HT1080 (cell line): ENCODE data around the gene RAB3A. TPM values are rescaled to one million over a fixed set of nuclear protein-coding genes. Genes with fewer than 3 reads are reported as not detected.

ENCODE experiments used
- DNase-seq: peaks from one replicate; pipeline ENCODE4 v3.0.0-alpha.2; 2015; ENCODE audit warnings: low read depth
- total RNA-seq: library from RNA; depleted of rRNA; stranded (reverse); fragments of >200 nt; shearing (Covaris generic); gene quantifications from 2 replicates; pipeline ENCODE4 v1.2.3, GENCODE V29; 2014

Gene RAB3A
- total RNA-seq, 1 experiment from 2014 or later: 2.4 TPM

DNA sequence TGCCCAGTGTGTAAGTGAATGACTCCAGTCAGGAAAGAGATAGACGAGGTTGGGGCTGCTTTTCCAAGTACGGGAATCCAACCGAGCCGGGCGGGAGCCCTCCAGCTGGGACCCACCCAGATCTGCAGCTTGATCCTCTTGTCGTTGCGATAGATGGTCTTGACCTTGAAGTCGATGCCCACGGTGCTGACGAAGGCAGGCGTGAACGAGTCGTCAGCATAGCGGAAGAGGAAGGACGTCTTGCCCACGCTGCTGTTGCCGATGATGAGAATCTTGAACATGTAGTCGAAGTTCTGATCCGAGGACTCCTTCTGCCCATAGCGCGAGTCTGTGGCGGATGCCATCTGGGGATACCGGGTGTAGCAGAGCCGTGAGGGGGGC lies 1.5 kb downstream of the RAB3A start:
- no peak for DNase-seq

DNA sequence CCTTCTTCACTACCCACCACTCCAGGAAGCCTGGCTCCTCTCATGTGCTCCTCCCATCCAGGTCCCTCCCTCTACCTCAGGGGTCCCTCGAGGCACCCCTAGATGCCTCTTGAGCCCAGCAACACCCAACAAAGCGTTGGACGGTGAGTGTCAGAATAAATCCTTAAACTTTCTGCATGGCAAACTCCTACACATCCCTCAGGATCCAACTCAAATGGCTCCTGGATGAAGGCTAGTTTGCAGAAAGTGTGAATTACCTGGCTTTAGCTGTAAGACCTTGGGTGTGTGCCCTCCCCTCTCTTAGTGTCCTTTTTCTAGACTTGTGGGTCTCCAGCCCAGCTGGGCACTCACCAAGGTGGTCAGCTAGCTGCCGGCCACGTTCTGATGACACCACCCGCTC lies 5.5 kb downstream of the RAB3A start:
- no peak for DNase-seq

DNA sequence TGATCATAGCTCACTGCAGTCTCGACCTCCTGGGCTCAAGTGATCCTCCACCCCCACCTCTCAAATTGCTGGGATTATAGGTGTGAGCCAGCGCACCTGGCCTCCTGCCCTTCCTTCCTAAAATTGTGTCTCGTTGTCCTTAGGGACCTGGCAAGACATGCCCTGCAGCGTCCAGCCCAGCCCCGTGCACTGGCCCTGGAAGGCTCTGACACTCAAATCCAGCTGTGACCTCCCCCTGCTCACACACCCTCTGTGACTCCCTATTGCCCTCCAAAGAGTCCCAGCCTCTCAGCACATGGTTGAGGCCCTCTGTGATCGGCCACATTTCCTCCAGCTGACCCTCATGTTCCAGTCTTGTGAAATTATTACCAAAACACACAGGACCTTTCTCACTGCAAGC lies 5.9 kb downstream of the RAB3A start:
- DNase-seq: no peak

DNA sequence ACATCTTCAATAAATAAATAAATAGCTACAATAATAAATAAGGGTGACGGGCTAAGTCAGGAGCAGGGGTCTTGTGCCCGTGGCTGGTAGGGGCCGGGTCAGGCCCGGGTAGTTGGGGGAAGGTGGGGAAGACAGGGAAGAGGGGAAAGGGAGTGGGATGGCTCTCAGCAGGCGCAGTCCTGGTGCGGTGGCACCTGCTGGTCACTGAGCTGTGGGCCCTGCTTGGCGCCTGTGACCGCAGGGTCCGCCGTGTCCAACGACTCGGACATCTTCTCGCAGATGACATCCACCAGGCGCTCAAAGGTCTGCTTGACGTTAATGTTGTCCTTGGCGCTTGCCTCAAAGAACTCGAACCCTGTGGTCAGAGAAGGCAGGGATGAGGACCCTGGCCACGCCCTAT lies 6.5 kb downstream of the RAB3A start:
- DNase-seq: no peak

DNA sequence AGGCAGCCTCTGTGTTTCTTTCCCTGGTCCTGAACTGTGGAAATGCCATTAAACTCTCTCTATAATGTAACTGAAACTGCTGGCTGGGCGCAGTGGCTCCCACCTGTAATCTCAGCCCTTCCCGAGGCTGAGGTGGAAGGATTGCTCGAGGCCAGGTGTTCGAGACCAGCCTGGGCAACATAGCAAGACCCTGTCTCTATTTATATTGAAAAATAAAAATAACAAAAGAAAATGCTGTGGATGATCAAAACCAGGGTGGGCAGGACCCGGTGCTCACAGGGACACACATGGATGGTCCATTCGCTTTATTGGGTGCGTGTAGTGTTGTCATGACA lies 7.4 kb downstream of the RAB3A start:
- DNase-seq: no peak

DNA sequence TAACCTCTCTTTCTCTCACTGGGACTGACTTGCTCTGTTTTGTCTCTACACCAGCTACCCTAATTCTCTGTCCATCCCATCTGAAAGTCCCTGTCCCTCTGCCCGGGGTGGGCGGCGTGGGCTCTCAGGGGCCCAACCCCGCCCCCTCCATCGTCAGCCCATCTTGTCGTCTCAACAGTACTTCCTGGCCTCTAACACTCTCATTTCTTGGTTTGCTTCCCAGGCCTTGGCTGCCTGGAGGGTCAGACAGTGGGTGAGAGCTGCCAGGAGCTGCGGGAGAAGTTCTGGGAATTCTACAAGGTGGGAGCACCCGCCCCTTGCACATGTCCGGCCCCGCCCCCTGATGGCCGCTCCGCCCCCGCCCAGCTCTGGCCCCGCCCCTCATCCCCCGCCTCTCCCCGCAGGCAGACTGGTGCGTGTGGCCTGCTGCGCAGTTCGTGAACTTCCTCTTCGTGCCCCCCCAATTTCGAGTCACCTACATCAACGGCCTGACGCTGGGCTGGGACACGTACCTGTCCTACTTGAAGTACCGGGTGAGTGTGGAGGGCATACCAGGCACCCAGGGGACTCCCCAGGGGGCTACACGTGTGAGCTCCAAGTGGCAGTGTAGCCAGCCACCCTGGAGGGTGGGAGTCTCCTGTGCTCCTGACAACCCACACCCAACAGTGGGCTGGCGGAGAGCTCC lies 9.1 kb downstream of the RAB3A start:
- DNase-seq: no peak

DNA sequence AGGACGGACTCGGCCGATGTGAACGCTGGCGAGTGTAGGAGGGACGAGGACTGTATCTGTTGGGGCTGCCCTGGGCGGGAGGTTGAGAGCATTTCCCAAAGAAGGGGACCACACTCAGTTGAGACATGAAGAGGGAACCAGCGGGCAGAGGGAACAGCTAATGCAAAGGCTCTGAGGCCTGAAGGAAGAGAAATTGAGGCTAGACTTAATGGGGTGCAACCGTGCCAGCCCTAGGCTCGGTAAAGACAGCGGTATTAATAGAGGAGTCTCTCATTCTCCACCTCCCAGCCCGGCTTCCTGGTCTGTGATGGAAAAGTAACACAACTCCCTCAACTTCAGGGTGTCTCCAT lies 9.7 kb downstream of the RAB3A start:
- no peak for DNase-seq

DNA sequence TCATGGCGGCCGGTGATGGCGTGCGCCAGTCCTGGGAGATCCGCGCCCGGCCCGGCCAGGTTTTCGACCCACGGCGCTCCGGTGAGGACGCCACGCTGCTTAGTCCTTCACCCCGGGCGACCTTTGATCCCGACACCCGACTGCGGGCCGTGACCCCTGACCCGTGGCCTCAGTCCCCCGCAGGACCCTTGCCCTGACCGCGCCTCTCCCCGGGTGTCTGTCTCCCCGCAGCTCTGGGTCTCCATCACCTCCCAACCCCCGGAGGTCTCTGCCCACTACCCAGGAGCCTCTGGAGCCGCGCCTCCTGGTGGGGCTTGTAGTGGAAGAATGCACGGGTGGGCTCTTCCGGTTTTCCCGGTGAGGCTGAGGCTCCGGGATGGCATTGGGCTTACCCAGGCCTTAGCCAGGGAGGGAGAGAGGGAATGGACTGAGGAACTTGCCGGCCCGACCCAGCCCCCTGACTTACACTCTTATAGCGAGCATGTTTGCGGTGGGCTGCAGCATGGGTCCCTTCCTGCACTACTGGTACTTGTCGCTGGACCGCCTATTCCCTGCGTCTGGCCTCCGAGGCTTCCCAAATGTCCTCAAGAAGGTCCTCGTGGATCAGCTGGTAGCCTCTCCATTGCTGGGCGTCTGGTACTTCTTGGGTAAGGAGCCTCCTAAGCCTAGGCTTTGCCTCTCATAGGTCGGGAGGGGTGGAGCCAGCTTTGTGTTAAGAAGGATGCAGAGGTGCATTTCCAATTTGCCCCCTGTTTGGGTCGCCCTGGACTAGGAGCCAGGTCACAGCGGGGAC lies 10.3 kb downstream of the RAB3A start:
- DNase-seq: no peak

DNA sequence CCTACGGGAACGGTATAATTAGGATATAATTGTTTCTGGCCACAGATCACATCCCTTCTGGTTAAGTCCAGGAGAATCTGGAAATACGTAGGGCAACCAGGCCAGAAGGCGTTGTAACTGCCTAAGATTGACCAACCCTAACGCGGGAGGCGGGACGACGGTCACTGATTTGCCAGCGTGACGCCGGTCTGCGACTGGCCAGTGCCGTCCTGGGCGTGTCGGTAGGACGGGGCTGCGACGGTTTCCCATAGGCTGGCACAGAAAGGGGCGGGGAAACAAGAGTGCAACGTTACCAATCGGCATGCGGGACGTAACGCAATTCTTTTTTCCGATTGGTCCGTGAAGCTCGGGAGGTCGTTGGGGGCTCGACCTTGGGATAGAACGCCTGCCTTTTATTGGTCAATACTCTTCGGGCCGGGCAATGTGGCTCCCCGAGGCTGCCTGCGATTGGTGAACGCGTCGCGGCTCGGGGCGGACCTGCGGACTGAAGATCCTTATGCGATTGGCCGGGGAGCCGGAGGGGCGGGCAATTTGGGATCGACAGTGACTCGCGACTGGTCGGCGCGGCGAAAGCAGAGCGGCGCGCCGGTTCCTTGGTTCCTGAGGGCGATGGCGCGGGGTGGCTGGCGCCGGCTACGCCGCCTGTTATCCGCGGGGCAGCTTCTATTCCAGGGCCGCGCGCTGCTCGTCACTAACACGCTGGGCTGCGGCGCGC lies 11.0 kb downstream of the RAB3A start, which contains the start of gene MPV17L2:
MPV17L2 (plus strand) TSS at position 546 of the 715 bp plus-strand sequence; CDS start at position 610, 64 bp downstream.
- peak; percentile 100 for DNase-seq

DNA sequence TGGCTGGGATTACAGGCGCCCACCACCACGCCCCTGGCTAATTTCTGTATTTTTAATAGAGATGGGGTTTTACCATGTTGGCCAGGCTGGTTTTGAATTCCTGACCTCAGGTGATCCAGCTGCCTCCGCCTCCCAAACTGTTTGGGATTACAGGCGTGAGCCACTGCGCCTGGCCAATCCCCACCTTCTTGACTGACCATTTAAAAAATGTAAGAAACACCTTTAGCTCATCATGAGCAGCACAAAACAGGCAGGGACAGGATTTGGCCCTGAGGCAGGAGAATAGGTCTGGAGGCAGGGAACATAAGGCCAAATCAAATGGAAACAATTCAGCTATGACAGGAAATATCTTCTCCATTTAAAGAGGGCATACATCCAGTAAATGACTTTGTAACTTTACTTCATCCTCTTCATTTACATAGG lies 12.2 kb downstream of the RAB3A start:
- DNase-seq: no peak

DNA sequence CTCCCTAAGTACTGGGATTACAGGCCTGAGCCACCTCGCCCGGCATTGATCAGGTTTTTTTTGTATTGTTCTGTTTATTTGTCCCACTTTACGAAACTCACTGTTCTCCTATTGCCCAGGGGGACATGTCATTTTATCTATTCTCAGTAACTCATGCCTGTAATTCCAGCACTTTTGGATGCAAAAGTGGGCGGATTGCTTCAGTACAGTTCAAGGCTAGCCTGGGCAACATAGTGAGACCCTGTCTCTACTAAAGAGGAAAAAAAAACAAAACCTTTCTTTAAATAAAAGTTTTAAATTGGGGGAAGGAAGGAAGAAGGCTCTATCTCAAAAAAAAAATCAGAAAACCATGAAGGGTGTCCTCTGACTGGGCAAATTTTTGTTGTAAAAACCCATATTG lies 13.6 kb downstream of the RAB3A start:
- DNase-seq: no peak

DNA sequence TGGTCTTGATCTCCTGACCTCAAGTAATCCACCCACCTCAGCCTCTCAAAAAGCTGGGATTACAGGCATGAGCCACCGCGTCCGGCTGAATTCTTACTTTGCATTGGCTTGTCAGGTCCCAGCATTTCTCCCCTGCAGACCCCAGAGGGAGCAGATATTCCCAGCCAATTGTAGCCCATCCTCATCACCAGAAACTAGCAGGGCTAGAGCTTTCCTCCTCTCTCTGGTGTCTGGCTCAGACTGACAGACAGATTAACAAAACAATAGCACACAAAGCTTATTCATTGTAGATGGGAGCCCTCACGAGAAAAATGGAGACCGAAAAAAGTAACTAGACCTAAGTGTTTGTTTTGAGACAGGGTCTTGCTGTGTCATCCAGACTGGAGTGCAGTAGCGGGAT lies 18.3 kb downstream of the RAB3A start:
- DNase-seq: no peak

DNA sequence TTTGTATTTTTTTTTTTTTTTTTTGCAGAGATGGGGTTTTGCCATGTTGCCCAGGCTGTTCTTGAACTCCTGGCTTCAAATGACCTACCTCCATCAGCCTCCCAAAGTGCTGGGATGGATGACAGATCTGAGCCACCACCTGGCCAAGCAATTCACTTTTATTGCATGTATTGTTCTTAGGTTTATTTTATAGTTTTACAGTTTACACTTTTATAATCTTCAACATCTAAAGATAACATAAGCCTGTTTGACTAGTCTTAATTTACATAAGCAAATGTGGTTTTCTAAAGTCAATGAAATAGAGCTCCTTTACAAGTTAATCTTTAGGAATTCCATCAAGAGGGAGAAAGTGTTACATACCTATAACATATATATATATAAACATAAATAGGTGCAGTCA lies 20.3 kb downstream of the RAB3A start:
- no peak for DNase-seq

DNA sequence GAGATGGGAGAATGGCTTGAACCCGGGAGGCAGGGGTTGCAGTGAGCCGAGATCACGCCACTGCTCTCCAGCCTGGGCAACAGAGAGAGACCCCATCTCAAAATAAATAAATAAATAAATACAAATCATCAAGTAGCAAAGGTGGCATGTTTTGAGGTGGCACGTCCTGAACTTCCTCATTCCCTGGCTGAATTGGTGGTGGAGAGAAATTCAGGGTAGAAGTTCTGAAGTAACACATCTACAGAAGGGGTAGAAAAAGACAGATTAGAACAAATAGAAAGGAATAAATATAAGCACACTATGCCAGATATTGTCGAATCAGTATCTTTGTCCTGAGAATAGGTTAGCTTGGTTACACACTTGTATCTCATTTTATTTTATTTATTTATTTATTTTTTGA lies 23.9 kb downstream of the RAB3A start:
- no peak for DNase-seq

DNA sequence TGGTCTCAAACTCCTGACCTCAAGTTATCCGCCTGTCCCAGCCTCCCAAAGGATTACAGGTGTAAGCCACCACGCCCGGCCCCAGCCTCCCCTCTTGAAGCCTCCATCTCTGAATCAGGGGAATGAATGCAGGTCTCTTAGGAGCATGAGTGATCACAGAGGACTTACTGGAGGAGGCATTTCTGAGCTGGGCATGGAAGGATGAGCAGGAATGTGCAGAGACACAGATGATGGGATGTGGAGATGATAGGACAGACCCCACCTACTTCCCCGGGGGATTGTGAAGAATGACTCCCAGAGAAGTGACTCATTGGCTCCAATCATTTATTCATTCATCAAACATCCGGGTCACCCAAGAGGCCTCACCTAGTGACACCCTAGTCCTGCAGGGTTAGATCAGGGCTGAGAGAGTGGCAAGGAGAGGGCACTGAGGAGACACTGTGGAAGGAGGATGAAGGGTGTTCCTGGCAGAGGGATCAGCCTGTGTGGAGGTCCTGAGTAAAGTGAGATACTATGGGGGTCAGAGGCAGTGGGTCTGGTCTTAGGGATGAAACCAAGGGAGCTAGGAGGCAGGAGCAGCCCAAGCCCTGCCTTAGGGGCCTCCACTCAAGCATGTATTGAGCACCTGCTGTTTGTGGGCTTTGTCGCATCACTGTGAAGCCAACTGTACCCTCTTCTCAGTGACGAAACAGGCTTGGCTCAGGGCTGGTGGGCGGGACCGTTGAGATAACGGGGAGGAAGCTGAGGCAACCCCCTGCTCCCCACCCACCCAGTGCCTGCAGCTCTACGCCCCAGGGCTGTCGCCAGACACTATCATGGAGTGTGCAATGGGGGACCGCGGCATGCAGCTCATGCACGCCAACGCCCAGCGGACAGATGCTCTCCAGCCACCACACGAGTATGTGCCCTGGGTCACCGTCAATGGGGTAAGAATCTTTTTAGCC lies 27.2 kb downstream of the RAB3A start:
- DNase-seq: no peak

DNA sequence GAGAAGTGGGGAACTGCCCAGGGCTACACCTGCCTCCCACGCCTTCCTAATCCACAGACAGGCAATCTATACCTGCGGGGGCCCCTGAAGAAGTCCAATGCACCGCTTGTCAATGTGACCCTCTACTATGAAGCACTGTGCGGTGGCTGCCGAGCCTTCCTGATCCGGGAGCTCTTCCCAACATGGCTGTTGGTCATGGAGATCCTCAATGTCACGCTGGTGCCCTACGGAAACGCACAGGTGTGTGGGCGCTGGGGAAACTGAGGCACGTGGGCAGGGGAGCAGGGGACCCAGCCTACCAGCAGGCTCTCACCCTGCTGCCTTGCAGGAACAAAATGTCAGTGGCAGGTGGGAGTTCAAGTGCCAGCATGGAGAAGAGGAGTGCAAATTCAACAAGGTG lies 28.9 kb downstream of the RAB3A start:
- no peak for DNase-seq

DNA sequence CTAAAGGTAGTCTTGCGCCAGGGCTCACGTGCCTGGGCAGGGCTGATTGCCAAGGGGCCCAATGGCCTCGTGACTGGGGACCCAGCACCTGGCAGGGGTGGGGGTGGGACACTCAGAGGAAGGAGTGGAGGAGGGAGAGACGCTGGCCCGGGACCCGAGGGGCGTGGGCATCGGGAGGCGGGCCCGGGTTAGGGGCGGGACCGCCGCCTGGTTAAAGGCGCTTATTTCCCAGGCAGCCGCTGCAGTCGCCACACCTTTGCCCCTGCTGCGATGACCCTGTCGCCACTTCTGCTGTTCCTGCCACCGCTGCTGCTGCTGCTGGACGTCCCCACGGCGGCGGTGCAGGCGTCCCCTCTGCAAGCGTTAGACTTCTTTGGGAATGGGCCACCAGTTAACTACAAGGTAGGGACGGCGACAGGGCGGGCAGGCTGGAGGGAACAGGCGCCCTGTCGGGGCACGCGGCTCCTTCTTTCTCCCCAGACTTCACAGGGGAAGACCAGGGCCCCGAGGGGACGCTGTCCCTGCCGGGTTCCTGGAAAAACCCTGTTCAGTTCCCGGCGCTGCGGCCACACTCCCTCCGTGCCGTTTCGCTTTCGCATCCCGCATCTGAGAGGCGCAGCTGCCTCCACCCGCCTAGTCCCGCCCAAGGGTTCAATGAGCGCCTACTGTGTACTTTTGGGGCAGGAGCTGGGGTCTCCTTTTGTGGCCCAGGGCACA lies 30.1 kb downstream of the RAB3A start, which contains the start of gene IFI30:
IFI30 (plus strand) TSS at position 242 of the 717 bp plus-strand sequence; CDS start at position 271, 29 bp downstream.
- DNase-seq: no peak

DNA sequence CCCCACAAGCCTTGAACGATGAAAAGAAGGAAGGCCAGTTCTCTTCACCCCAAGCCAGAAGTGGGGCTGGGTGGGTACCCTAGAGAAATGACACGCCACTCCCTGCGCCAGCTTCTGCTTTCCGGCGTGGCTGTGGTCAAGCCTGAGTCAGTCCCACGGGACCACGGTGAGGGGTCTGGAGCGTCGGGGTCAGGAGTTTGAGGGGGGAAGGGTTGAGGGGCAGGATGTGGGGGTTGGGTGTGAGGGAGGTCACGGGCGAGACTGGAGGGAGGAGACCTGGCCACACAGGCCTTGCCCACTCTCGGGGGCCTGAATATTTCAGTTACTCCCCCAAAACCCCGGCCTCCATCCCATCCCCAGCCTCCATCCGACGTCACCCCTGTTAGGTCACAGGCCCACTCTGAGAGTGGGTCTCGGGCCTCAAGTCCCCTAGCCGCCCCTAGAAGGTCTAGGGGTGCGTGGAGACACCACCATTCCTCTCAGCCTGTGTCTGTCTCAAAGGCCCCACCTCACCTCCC lies 30.7 kb downstream of the RAB3A start:
- no peak for DNase-seq

DNA sequence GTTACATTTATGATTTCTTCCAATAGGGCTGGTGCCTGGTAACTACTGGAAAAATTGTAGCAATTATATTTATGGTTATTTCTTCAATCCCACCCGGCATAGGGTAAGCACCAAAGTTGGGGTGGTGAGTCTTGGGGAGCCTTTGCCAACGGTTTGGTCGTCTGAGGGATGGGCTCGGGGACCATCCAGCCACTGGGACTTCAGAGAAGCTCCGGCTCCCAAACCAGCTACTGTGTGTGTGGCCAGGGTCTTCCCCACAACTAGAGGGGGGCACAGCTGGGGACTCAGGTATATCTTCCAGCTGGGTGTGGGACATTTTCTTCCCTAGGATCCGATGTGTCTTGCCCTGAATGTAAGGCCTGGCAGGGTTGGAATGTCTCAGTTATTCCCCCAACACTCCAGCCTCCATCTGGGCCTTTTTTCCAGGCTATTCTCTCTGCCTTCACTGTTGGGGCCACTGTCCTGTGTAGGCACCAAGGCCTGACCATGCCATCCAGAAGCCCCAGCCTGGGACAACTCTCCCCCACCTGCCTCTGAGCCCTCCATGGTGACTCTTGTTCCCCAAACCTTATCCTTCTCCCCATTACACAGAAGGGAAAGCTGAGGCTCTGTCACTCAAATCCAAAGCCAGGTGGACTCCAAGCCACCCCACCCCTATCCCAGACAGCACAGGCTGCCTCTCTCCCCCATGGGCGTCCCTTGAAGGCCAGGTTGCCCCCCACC lies 31.4 kb downstream of the RAB3A start:
- DNase-seq: no peak
